Caco-2 (cell line): ENCODE measurements around the gene MAPK8IP2. TPM values are rescaled to one million over a fixed set of nuclear protein-coding genes. Genes with fewer than 3 reads are reported as not detected.

ENCODE experiments used
- BruUV-seq: library from RNA; stranded (reverse); fragments of 400-500 nt; replicated peaks from 2 replicates; lab custom pipeline; 2021; lab: Mats Ljungman, UMichigan
- CTCF ChIA-PET: fragments of 300-600 bp; sonication (Branson Sonifier 250); formaldehyde crosslinking; loops from one replicate; lab custom pipeline; 2022; ENCODE audit warnings: antibody characterized with exemption; lab: Charles Lee
- POLR2A ChIA-PET: fragments of 300-600 bp; sonication (Branson Sonifier 250); formaldehyde crosslinking; loops from one replicate; lab custom pipeline; 2022; ENCODE audit warnings: antibody characterized with exemption; lab: Charles Lee
- DNase-seq, 2 experiments: peaks; one replicate each; pipeline versions ENCODE4 v3.0.0 to v3.0.0-alpha.2; 2020 to 2022
- H3K27me3 ChIP-seq: replicated peaks from 2 replicates; pipeline ENCODE4 v1.6.0; 2011; ENCODE audit warnings: low read length; ENCODE audit not compliant: control insufficient read depth, insufficient read depth
- H3K36me3 ChIP-seq: 2 replicates; pipeline ENCODE4 v1.5.1; 2011; ENCODE audit warnings: low read length; ENCODE audit not compliant: control insufficient read depth, insufficient read depth
- H3K4me1 ChIP-seq: fragments of 250-450 bp; sonication (Bioruptor Pico); 2 replicates; pipeline ENCODE4 v1.5.1; 2020; ENCODE audit warnings: mild to moderate bottlenecking
- H3K4me3 ChIP-seq: 2 replicates; pipeline ENCODE4 v1.5.1; 2011; ENCODE audit warnings: low read depth, mild to moderate bottlenecking, control low read depth, low read length
- H3K9me3 ChIP-seq: fragments of 250-450 bp; sonication (Bioruptor Pico); 2 replicates; pipeline ENCODE4 v1.5.1; 2020; ENCODE audit warnings: mild to moderate bottlenecking, moderate library complexity
- H3K27ac Mint-ChIP-seq: one replicate; pipeline ENCODE4 v1.8.0; 2022; ENCODE audit warnings: mixed read lengths; ENCODE audit not compliant: unreplicated experiment
- H3K27me3 Mint-ChIP-seq: one replicate; pipeline ENCODE4 v1.8.0; 2022; ENCODE audit warnings: mixed read lengths; ENCODE audit not compliant: insufficient read depth, unreplicated experiment
- H3K36me3 Mint-ChIP-seq: one replicate; pipeline ENCODE4 v1.8.0; 2022; ENCODE audit warnings: mild to moderate bottlenecking, mixed read lengths; ENCODE audit not compliant: insufficient read depth, unreplicated experiment
- H3K4me1 Mint-ChIP-seq: one replicate; pipeline ENCODE4 v1.8.0; 2022; ENCODE audit warnings: low read depth, mixed read lengths; ENCODE audit not compliant: unreplicated experiment
- H3K4me3 Mint-ChIP-seq: one replicate; pipeline ENCODE4 v1.8.0; 2022; ENCODE audit warnings: mild to moderate bottlenecking, moderate library complexity, mixed read lengths; ENCODE audit not compliant: unreplicated experiment
- H3K9me3 Mint-ChIP-seq: one replicate; pipeline ENCODE4 v1.8.0; 2022; ENCODE audit warnings: mixed read lengths; ENCODE audit not compliant: unreplicated experiment
- intact Hi-C: fragments of 100-400 bp; cut with micrococcal nuclease; formaldehyde crosslinking; loops from one replicate; pipeline ENCODE4 v1.10.0; 2022; ENCODE audit not compliant: unreplicated experiment
- total RNA-seq: library from RNA; stranded (reverse); gene quantifications from 2 replicates; pipeline ENCODE4 v1.2.3, GENCODE V29; 2022
- TF ChIP-seq, protein P1 (sequence below), 2 experiments: fragments of 200-600 bp in 1 of 2; IDR thresholded peaks; 1 replicate in 1 of 2; 2 replicates in 1 of 2; pipeline versions ENCODE4 v1.5.1 to v1.8.0; 2011 to 2022; ENCODE audit warnings: antibody characterized with exemption in 1 of 2, control low read depth in 1 of 2, inconsistent platforms in 1 of 2, low read depth in 1 of 2, low read length in 1 of 2, mild to moderate bottlenecking in 1 of 2, moderate library complexity in 1 of 2; ENCODE audit not compliant: insufficient read depth in 1 of 2, severe bottlenecking in 1 of 2, unreplicated experiment in 1 of 2

The MAPK8IP2 gene
- total RNA-seq, 1 experiment from 2014 or later: 3.9 TPM

DNA sequence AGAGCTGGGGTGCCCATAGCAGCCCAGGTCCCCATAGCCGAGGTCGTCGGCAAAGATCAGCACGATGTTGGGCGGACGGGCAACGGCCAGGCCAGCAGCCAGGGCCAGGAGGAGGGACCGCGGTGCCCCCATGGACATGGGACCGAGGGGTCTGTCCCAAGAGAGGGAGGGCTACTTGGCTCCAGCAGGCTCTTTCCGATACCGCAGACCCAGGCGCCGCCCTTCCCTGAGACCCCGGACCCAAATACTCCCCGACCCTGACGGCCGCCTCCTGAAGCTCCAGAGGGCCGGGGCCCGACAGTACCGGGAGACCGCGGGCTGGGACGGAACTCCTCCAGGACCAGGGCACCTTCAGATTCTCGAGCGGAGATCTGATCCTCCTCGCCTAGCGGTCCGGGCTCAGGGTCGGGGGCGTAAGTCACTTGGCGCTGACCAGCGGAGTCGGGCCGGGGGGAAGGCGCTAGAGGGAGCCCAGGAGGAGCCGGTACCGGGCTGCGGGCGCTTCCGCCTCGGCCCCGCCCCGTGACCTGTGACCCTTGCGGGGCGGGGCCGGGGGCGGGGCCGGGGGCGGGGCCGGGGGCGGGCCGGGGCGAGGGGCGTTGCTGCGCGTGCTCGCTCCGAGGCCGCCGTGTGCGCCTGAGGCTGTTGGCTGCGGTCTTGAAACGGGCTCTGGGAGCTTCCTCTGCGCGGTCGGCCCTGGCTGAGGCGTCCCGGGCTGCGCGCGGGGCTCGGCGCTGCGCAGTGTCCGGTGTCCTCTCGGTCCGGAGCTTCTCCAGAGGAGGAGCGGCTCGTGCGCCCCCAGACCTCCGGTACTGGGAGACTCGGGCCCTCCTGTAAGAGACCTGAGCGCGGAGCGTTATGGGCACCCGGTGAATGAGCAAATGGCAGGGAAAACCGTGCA lies 27.3 kb downstream of the MAPK8IP2 start, which contains the start of gene ARSA:
ARSA (minus strand) TSS at position 511 of the 901 bp plus-strand sequence; CDS start at position 138, 373 bp downstream.
- Histone ChIP-seq H3K4me1 (peaks cover 17% of the 10 kb centered on the region), H3K9me3 (no peaks in the 10 kb centered on the region), H3K4me3 (peak within 1 kb of the TSS; percentile 72), H3K27me3 (no peaks in the 10 kb centered on the region), H3K36me3 (no peaks in the 10 kb centered on the region; the same call in 1 of the 2 replicates)
- POLR2A ChIA-PET: interaction anchor here (0.5 to 1.0 kb wide), 4 partner anchors 46 to 120 kb away, joined by 3 to 5 read pairs (median 3); partner anchors contain the start of genes LMF2 and NCAPH2
- TF ChIP-seq, protein P1, sequence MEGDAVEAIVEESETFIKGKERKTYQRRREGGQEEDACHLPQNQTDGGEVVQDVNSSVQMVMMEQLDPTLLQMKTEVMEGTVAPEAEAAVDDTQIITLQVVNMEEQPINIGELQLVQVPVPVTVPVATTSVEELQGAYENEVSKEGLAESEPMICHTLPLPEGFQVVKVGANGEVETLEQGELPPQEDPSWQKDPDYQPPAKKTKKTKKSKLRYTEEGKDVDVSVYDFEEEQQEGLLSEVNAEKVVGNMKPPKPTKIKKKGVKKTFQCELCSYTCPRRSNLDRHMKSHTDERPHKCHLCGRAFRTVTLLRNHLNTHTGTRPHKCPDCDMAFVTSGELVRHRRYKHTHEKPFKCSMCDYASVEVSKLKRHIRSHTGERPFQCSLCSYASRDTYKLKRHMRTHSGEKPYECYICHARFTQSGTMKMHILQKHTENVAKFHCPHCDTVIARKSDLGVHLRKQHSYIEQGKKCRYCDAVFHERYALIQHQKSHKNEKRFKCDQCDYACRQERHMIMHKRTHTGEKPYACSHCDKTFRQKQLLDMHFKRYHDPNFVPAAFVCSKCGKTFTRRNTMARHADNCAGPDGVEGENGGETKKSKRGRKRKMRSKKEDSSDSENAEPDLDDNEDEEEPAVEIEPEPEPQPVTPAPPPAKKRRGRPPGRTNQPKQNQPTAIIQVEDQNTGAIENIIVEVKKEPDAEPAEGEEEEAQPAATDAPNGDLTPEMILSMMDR (IDR thresholded peaks at IDR 0.05; ENCODE audit: insufficient read depth in 1 of 2, low read depth in 1 of 2, low read length in 1 of 2, severe bottlenecking in 1 of 2, unreplicated experiment in 1 of 2): peak; percentile 24 to 70
- Mint-ChIP-seq H3K27me3 (no peaks in the 10 kb centered on the region), H3K27ac (peak within 1 kb of the TSS; percentile 58), H3K4me1 (peaks cover 10% of the 10 kb centered on the region), H3K9me3 (no peaks in the 10 kb centered on the region), H3K4me3 (peak within 1 kb of the TSS; percentile 77), H3K36me3 (no peaks in the 10 kb centered on the region)
- CTCF ChIA-PET: interaction anchor here (0.5 to 1.4 kb wide), 9 partner anchors 12 to 598 kb away, joined by 3 to 9 read pairs (median 3); partner anchors contain the start of genes CHKB, SCO2 and SYCE3
- DNase-seq: peak; percentile 80 to 83
- intact Hi-C loops: loop anchor here (2.0 kb wide), 1 partner anchor 63 kb away; no protein-coding TSS in a partner anchor
- BruUV-seq: no TSS peak

DNA sequence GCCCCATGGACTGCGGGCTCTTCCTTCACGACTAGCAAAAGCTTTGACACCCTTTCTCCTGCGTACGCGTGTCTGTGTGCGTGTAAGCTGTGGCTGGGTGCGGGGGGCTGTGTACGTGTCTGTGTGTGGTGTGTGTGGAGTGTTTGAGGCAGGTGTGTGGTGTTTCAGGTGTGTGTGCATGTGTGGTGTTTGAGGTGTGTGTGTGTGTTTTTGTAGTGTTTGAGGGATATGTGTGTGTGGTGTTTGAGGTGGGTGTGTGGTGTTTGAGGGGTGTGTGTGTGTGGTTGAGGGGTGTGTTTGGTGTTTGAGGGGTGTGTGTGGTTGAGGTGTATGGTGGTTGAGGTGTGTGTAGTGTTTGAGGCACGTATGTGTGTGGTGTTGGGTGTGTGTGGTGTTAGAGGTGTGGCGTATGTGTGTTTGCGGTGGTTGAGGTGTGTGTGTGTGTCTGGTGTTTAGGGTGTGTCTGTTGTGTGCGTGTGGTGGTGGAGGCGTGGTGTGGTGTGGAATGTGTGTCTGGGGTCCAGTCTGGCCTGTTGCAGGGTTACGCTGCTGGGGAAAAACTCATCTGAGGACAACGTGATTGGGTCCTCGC lies 28.0 kb downstream of the MAPK8IP2 start:
- H3K36me3 ChIP-seq: no peaks in the 10 kb centered on the region; the same call in 1 of the 2 replicates
- H3K4me1 ChIP-seq: peaks cover 13% of the 10 kb centered on the region
- H3K27me3 ChIP-seq: no peaks in the 10 kb centered on the region
- Mint-ChIP-seq H3K9me3 (no peaks in the 10 kb centered on the region), H3K27ac (peak overlapping the region; percentile 58), H3K4me1 (peaks cover 10% of the 10 kb centered on the region), H3K27me3 (no peaks in the 10 kb centered on the region), H3K36me3 (no peaks in the 10 kb centered on the region), H3K4me3 (peak overlapping the region; percentile 77)
- H3K9me3 ChIP-seq: no peaks in the 10 kb centered on the region
- CTCF ChIA-PET: interaction anchor here (0.7 to 1.4 kb wide), 7 partner anchors 12 to 226 kb away, joined by 3 to 9 read pairs (median 3); partner anchors contain the start of genes CHKB, SCO2 and SYCE3
- intact Hi-C loops: loop anchor here (2.0 kb wide), 1 partner anchor 62 kb away; no protein-coding TSS in a partner anchor
- no peak for DNase-seq
- no TSS peak for BruUV-seq
- H3K4me3 ChIP-seq: peak overlapping the region; percentile 72
- TF ChIP-seq, protein P1 (IDR thresholded peaks at IDR 0.05; ENCODE audit: insufficient read depth in 1 of 2, low read depth in 1 of 2, low read length in 1 of 2, severe bottlenecking in 1 of 2, unreplicated experiment in 1 of 2): no peak
- POLR2A ChIA-PET: interaction anchor here (0.6 to 1.0 kb wide), 3 partner anchors 46 to 121 kb away, joined by 3 read pairs; partner anchors contain the start of genes LMF2 and NCAPH2

DNA sequence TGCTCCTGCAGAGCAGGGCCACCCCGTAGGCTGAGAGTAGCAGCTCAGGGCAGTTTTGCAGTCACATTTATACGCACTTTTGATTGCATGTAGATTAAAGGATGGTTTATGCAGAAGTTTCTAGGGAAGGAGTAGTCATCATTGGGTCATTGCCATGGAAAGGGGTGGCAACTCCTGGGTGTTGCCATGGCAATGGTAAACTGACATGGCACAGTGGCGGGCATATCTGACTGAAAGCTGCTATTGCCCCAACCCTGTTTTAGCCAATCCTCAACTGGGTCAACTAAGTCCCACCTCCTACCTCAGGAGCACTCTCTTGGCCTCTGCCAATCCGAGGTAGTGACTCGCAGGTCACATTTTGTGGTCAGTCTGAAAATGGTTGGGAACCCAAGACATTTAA lies 29.8 kb downstream of the MAPK8IP2 start:
- peaks cover 10% of the 10 kb centered on the region for H3K4me1 Mint-ChIP-seq
- no peaks in the 10 kb centered on the region for H3K27me3 Mint-ChIP-seq
- no peak overlapping the region for H3K27ac Mint-ChIP-seq
- H3K36me3 Mint-ChIP-seq: no peaks in the 10 kb centered on the region
- TF ChIP-seq, protein P1 (IDR thresholded peaks at IDR 0.05; ENCODE audit: insufficient read depth in 1 of 2, low read depth in 1 of 2, low read length in 1 of 2, severe bottlenecking in 1 of 2, unreplicated experiment in 1 of 2): no peak
- no peak overlapping the region for H3K4me3 ChIP-seq
- H3K27me3 ChIP-seq: no peaks in the 10 kb centered on the region
- peaks cover 8% of the 10 kb centered on the region for H3K4me1 ChIP-seq
- H3K4me3 Mint-ChIP-seq: no peak overlapping the region
- ChIA-PET POLR2A (no interaction called here), CTCF (no interaction called here)
- no peaks in the 10 kb centered on the region for H3K9me3 ChIP-seq
- H3K36me3 ChIP-seq: no peaks in the 10 kb centered on the region; the same call in 1 of the 2 replicates
- BruUV-seq: no TSS peak
- no peak for DNase-seq
- intact Hi-C loops: no loop called here
- no peaks in the 10 kb centered on the region for H3K9me3 Mint-ChIP-seq
